Smooth muscle cell (in vitro differentiated cells): Measurements from ENCODE around the gene CLDN16. TPM values are rescaled to one million over a fixed set of nuclear protein-coding genes. Genes with fewer than 3 reads are reported as not detected.

Experiments used
- DNase-seq: peaks from one replicate; lab custom pipeline; 2025; ENCODE audit not compliant: unreplicated experiment; lab: John Stamatoyannopoulos, UW
- H2AFZ ChIP-seq: fragments of 200-600 bp; sonication (generic); 2 replicates; pipeline ENCODE4 v1.6.0; 2016; ENCODE audit warnings: antibody characterized with exemption, low read depth, mild to moderate bottlenecking
- H3F3A ChIP-seq: fragments of 200-600 bp; sonication (generic); 2 replicates; pipeline ENCODE4 v1.6.0; 2017; ENCODE audit warnings: antibody characterized with exemption, low read depth
- H3K27ac ChIP-seq: fragments of 200-600 bp; sonication (generic); 2 replicates; pipeline ENCODE4 v1.5.1; 2016; ENCODE audit warnings: low read depth, mild to moderate bottlenecking
- H3K27me3 ChIP-seq: fragments of 200-600 bp; sonication (generic); 2 replicates; pipeline ENCODE4 v1.6.1; 2016; ENCODE audit warnings: low read depth, mild to moderate bottlenecking
- H3K36me3 ChIP-seq: fragments of 200-600 bp; sonication (generic); 2 replicates; pipeline ENCODE4 v1.5.1; 2016; ENCODE audit warnings: low read depth
- H3K4me1 ChIP-seq: fragments of 200-600 bp; sonication (generic); 2 replicates; pipeline ENCODE4 v1.5.1; 2016; ENCODE audit warnings: low read depth
- H3K4me2 ChIP-seq: fragments of 200-600 bp; sonication (generic); 2 replicates; pipeline ENCODE4 v1.6.0; 2016; ENCODE audit warnings: mild to moderate bottlenecking
- H3K4me3 ChIP-seq: fragments of 200-600 bp; sonication (generic); 2 replicates; pipeline ENCODE4 v1.5.1; 2016; ENCODE audit warnings: mild to moderate bottlenecking
- H3K79me2 ChIP-seq: fragments of 200-600 bp; sonication (generic); 2 replicates; pipeline ENCODE4 v1.6.0; 2016; ENCODE audit warnings: low read depth, mild to moderate bottlenecking
- H3K9ac ChIP-seq: fragments of 200-600 bp; sonication (generic); 2 replicates; pipeline ENCODE4 v1.6.0; 2016; ENCODE audit warnings: low read depth
- H3K9me3 ChIP-seq: fragments of 200-600 bp; sonication (generic); replicated peaks from 2 replicates; pipeline ENCODE4 v1.5.1; 2016; ENCODE audit warnings: low read depth
- H4K20me1 ChIP-seq: fragments of 200-600 bp; sonication (generic); 2 replicates; pipeline ENCODE4 v1.6.0; 2016; ENCODE audit warnings: low read depth
- CTCF ChIP-seq: fragments of 200-600 bp; sonication (generic); IDR thresholded peaks from 2 replicates; pipeline ENCODE4 v1.5.1; 2017; ENCODE audit warnings: borderline replicate concordance, mild to moderate bottlenecking, antibody characterized with exemption; ENCODE audit not compliant: insufficient read depth, poor library complexity, severe bottlenecking
- WGBS: methylation state at CpG from one replicate; pipeline ENCODE4 v1.1.7; 2016; ENCODE audit warnings: low lambda C conversion rate; 5-methylcytosine and 5-hydroxymethylcytosine counted together
- polyA plus RNA-seq: library from polyadenylated mRNA; unstranded; fragments of >200 nt; fragmentation: Nextera tagmentation; extraction: Ambion mirVana; gene quantifications from 2 replicates; pipeline ENCODE4 v1.2.1, GENCODE V29; 2016
- total RNA-seq: library from RNA; depleted of rRNA; stranded (reverse); fragments of >200 nt; gene quantifications from 2 replicates; pipeline ENCODE4 v1.2.3, GENCODE V29; 2014

CLDN16 gene
- total and polyA plus RNA-seq, 2 experiments from 2014 or later: 0.13 to 0.40 TPM

GRCh38 chr3:190385731-190386688 is 2.0 kb upstream of the CLDN16 start:
- no peaks in the 10 kb centered on the region for H3K27me3 ChIP-seq
- WGBS: 25% methylated on average over 8 of the region's 8 CpGs
- no peaks in the 10 kb centered on the region for H4K20me1 ChIP-seq
- H3K79me2 ChIP-seq: no peaks in the 10 kb centered on the region
- no peaks in the 10 kb centered on the region for H3K36me3 ChIP-seq
- no peaks in the 10 kb centered on the region for H3K9me3 ChIP-seq
- no peak for DNase-seq
- peak overlapping the region; percentile 71 for H3K4me2 ChIP-seq
- peak overlapping the region; percentile 6 for H2AFZ ChIP-seq
- H3K27ac ChIP-seq: peak overlapping the region; percentile 93
- no peak for TF ChIP-seq CTCF
- no peaks in the 10 kb centered on the region for H3F3A ChIP-seq
- H3K4me1 ChIP-seq: peaks cover 16% of the 10 kb centered on the region
- peak overlapping the region; percentile 39 for H3K9ac ChIP-seq
- no peak overlapping the region for H3K4me3 ChIP-seq

- Histone ChIP-seq H4K20me1 (no peaks in the 10 kb centered on the region), H3K9me3 (no peaks in the 10 kb centered on the region), H3K9ac (no peak overlapping the region), H3K4me1 (peaks cover 16% of the 10 kb centered on the region), H3K27me3 (no peaks in the 10 kb centered on the region), H3K36me3 (no peaks in the 10 kb centered on the region), H3F3A (no peaks in the 10 kb centered on the region), H3K4me2 (no peak overlapping the region), H3K4me3 (no peak overlapping the region), H2AFZ (no peak overlapping the region), H3K79me2 (no peaks in the 10 kb centered on the region), H3K27ac (no peak overlapping the region)
- no peak for TF ChIP-seq CTCF
- no peak for DNase-seq
- WGBS: 62% methylated on average over 3 of the region's 3 CpGs
Observed at GRCh38 chr3:190388703-190389102, 740 bp downstream of the CLDN16 start.

GRCh38 chr3:190396001-190396400 is 8.0 kb downstream of the CLDN16 start:
- Histone ChIP-seq H4K20me1 (no peaks in the 10 kb centered on the region), H3K4me1 (no peaks in the 10 kb centered on the region)

More at GRCh38 chr3:190396001-190396400, 8.0 kb downstream of the CLDN16 start:
- Histone ChIP-seq H3F3A (no peaks in the 10 kb centered on the region), H3K27me3 (no peaks in the 10 kb centered on the region), H3K4me2 (no peak overlapping the region), H3K9me3 (no peaks in the 10 kb centered on the region), H3K27ac (no peak overlapping the region), H3K9ac (no peak overlapping the region), H2AFZ (no peak overlapping the region), H3K79me2 (no peaks in the 10 kb centered on the region), H3K4me3 (no peak overlapping the region), H3K36me3 (no peaks in the 10 kb centered on the region)
- DNase-seq: no peak
- no peak for TF ChIP-seq CTCF
